GM13977 (cell line): Measurements from ENCODE around the gene SH3RF3.

Experiments
- DNase-seq: peaks from one replicate; pipeline ENCODE4 v3.0.0; 2012; ENCODE audit warnings: low spot score
- in situ Hi-C: fragments of 300-500 bp; cut with MboI; formaldehyde crosslinking; loops from one replicate; pipeline ENCODE4 v1.12.0; 2022; ENCODE audit warnings: low sequenced_read_pairs, low pct_unique_long_range_greater_than_20kb, mixed read lengths, inconsistent platforms; ENCODE audit not compliant: unreplicated experiment
- TF ChIP-seq, protein P1 (sequence below): IDR thresholded peaks from 2 replicates; pipeline ENCODE4 v1.5.1; 2012; ENCODE audit warnings: mild to moderate bottlenecking, control low read depth; ENCODE audit not compliant: insufficient read depth; ENCODE audit errors: extremely low read depth, missing control alignments

SH3RF3 gene

GRCh38 chr2:109406301-109406700, 277.3 kb downstream of the SH3RF3 start:
- DNase-seq, result no peak
- TF ChIP-seq, protein P1, sequence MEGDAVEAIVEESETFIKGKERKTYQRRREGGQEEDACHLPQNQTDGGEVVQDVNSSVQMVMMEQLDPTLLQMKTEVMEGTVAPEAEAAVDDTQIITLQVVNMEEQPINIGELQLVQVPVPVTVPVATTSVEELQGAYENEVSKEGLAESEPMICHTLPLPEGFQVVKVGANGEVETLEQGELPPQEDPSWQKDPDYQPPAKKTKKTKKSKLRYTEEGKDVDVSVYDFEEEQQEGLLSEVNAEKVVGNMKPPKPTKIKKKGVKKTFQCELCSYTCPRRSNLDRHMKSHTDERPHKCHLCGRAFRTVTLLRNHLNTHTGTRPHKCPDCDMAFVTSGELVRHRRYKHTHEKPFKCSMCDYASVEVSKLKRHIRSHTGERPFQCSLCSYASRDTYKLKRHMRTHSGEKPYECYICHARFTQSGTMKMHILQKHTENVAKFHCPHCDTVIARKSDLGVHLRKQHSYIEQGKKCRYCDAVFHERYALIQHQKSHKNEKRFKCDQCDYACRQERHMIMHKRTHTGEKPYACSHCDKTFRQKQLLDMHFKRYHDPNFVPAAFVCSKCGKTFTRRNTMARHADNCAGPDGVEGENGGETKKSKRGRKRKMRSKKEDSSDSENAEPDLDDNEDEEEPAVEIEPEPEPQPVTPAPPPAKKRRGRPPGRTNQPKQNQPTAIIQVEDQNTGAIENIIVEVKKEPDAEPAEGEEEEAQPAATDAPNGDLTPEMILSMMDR, result no peak
- in situ Hi-C loops, result no loop called here

- TF ChIP-seq, protein P1, result no peak
- in situ Hi-C loops, result no loop called here
- DNase-seq, result no peak
Observed at GRCh38 chr2:109407276-109408042, 278.5 kb downstream of the SH3RF3 start.

- TF ChIP-seq, protein P1, result no peak
- in situ Hi-C loops, result no loop called here
- DNase-seq, result no peak
Observed at GRCh38 chr2:109408043-109408335, 279.0 kb downstream of the SH3RF3 start.

DNA sequence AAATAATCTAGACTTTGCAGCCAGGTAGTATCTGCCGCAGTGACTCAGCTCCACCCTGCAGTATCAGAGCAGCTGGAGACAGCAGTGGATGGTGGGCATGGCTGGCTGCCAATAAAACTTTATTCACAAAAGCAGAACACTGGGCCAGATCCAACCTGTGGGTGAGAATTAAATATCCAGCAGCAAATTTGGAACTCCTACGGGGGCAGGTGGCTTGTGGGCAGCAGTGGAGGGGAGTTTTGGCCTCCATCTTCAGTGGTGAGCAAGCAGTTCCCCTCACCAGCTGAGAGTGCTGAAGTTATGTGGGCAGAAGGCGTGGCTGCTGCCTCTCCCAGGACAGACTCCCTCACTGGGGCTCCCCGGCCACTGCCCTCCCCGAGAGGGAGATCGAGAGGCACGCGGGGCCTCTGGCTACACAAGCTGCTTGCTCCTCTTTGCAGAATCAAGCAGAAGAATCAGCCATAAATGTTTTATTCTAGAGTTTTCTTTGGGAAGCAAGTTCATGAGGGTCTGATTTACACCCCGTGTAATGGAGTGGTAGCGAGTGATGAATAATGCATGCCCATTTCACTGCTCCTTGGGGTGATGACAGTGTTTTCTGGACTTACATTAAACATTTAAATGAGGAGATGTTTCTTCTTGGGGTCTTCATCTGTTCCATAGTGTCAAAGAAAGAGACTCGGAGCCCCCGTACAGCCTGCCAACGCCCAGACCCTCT, 280.5 kb downstream of the SH3RF3 start:
- TF ChIP-seq, protein P1, result no peak
- DNase-seq, result no peak
- in situ Hi-C loops, result no loop called here

DNA sequence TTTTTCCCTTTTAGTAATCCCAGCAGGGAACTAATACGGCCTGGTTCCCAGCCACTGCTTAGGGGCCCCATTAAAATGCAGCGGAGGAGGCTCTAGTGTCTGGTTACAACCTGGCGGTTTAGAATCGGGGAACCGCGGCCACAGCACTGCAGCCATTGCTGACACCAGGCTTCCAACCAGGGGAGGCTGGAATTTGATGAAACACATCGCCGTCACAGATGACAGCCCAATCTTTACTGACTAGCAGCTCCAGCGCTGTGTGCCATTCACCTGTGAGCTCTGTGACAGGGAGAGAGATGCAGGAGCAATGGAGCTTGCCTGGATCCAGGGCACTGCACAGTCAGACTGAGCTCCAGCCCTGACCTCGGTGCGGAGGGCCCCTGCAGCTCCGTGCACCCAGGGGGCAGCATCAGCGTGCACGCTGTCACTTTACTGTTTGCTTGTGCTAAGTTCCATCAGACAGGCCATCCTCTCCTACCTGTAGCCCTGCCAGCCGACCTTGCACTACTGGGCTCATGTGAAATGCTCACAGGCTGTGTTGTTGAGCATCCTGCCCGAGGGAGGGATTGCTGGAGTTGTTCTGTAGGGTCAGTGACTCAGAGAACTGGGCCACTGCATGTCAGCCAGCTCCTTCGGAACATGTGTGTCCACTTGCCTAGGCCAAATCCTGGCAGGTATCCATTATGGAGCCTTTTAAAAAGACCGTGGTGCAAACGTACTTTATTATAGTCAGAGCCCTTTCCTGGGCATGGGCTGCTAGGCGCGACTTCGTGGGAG, 281.2 kb downstream of the SH3RF3 start:
- TF ChIP-seq, protein P1, result no peak
- no peak for DNase-seq
- in situ Hi-C loops, result no loop called here

- no peak for DNase-seq
- in situ Hi-C loops, result no loop called here
- TF ChIP-seq, protein P1, result no peak
Observed at GRCh38 chr2:109411640-109412325, 282.8 kb downstream of the SH3RF3 start.
